Dendritic cell treated with granulocyte-macrophage colony-stimulating factor and Interleukin-4, amounts not matched to agents 40 ng/mL and 50 ng/mL, for 4 days (primary cell): ENCODE results near the gene SALL1.

Experiments used
- H3K27ac Mint-ChIP-seq: one replicate; pipeline ENCODE4 v1.8.0; 2022; ENCODE audit warnings: mild to moderate bottlenecking, mixed read lengths
- H3K27me3 Mint-ChIP-seq: one replicate; pipeline ENCODE4 v1.8.0; 2022; ENCODE audit warnings: mild to moderate bottlenecking, mixed read lengths
- H3K36me3 Mint-ChIP-seq: one replicate; pipeline ENCODE4 v1.8.0; 2022; ENCODE audit warnings: low read depth, mixed read lengths
- H3K4me1 Mint-ChIP-seq: one replicate; pipeline ENCODE4 v1.8.0; 2022; ENCODE audit warnings: low read depth, mixed read lengths
- H3K4me3 Mint-ChIP-seq: one replicate; pipeline ENCODE4 v1.8.0; 2022; ENCODE audit warnings: mild to moderate bottlenecking, moderate library complexity, mixed read lengths
- H3K9me3 Mint-ChIP-seq: one replicate; pipeline ENCODE4 v1.8.0; 2022; ENCODE audit warnings: mixed read lengths
- intact Hi-C: fragments of 100-400 bp; cut with micrococcal nuclease; formaldehyde crosslinking; loops from one replicate; pipeline ENCODE4 v1.15.0; 2022

The SALL1 gene

DNA sequence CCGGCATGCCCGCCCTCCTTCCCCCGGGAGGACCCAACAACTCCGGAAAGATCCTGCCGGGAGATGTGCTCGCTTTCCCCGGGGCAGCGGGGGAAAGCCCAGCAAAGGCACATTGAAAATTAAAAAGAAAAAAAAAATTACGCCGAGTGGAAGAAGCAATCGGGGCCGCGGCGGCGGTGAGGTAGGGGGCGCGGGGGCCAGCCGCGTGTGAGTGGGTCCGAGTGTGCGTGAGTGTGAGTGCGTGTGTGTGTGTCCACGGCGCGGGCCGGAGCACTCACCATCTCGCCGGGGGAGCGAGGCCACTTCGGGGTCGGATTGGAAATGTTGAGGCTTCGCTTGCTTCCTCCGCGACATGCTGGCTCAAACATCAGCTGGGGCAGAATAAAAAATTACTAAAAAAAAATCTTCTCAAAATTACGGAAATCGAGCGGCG lies at the start of gene SALL1:
SALL1 (minus strand) TSS at position 383 of the 433 bp plus-strand sequence; CDS start at position 354, 29 bp downstream.
- no peak within 1 kb of the TSS for H3K27ac Mint-ChIP-seq
- H3K4me3 Mint-ChIP-seq, result no peak within 1 kb of the TSS
- no peaks in the 10 kb centered on the region for H3K36me3 Mint-ChIP-seq
- no peaks in the 10 kb centered on the region for H3K9me3 Mint-ChIP-seq
- peaks cover 6% of the 10 kb centered on the region for H3K4me1 Mint-ChIP-seq
- intact Hi-C loops, result no loop called here
- H3K27me3 Mint-ChIP-seq, result peaks cover 87% of the 10 kb centered on the region

DNA sequence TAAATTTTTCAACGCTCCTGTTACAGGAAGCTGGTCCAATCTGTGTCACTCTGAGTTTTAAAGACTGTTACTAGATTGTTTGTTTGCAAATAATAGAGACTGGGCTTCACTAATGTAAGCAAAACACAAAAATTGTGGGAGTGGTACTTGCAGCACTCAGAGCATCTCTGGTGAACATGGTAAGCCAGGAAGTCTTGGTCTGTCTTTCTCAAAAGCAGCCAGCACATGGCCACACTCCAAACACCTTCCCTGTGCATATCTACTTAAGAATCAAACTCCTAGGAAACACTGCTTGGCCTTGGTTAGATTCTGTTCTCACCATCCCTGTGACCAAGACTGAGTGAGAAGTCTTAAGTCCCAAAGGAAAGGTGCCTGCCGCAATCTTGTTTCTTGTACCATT lies 49.7 kb upstream of the SALL1 start:
- intact Hi-C loops, result no loop called here
- Mint-ChIP-seq H3K4me1 (no peaks in the 10 kb centered on the region), H3K4me3 (no peak overlapping the region), H3K27ac (no peak overlapping the region), H3K9me3 (peaks cover 18% of the 10 kb centered on the region), H3K27me3 (no peaks in the 10 kb centered on the region), H3K36me3 (no peaks in the 10 kb centered on the region)

DNA sequence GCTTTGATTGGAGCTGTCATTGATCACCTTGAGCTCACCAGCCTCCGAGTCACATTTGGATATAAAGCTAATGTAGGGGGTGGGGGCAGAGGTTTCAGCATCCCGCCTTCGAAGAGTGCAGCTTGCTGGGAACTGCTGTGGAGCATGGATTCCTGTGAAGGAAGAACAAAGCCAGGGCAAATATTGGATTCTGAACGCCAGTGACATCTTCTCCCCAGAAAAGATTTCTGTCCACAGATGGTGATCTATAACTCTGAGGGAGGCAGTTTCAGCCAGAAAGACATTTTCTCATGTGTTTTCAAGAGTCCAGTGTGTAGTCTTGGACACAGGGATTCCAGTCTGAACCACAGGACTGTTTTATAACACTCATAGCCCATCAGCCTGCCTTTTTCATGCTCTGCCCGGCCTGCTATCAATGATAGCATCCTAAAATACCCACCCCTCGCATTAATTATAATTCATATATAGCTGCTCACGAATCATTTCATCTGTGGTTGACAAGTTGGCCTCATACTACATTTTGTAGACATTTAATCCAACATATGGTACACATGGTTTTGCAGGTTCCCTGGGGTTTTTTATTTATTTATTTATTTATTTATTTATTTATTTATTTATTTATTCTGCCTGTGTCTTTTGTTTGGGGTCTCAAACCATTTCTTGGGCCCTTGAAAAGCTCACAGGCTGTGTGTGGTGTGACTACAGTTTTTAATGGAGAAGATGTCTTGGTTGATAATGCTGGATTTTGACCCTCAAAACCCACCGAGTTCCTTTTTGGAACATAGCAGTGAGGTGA lies 47.1 kb upstream of the SALL1 start:
- Mint-ChIP-seq H3K27me3 (no peaks in the 10 kb centered on the region), H3K36me3 (no peaks in the 10 kb centered on the region), H3K4me3 (no peak overlapping the region), H3K27ac (no peak overlapping the region), H3K4me1 (no peaks in the 10 kb centered on the region), H3K9me3 (peaks cover 18% of the 10 kb centered on the region)
- intact Hi-C loops, result no loop called here

DNA sequence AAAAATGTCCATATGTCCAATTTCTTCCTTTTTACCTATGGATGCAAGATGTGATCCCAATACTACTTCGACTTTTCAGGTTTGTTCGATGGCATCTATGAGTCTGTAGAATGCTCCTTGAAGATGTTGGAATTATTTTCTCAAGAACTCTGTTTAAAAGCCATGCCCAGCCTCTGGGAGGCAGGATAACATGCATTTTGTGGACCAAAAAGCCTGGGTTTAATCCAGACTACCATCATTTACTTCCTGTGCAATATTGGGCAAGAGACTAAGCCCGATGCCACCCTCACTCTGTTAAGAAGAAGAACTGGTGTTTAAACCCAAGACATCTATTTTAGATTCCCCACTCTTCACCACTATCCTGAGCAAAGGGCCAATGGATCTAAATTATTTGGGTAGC lies 42.8 kb upstream of the SALL1 start:
- Mint-ChIP-seq H3K36me3 (no peaks in the 10 kb centered on the region), H3K9me3 (no peaks in the 10 kb centered on the region), H3K27ac (no peak overlapping the region), H3K4me3 (no peak overlapping the region), H3K4me1 (no peaks in the 10 kb centered on the region), H3K27me3 (no peaks in the 10 kb centered on the region)
- intact Hi-C loops, result no loop called here

DNA sequence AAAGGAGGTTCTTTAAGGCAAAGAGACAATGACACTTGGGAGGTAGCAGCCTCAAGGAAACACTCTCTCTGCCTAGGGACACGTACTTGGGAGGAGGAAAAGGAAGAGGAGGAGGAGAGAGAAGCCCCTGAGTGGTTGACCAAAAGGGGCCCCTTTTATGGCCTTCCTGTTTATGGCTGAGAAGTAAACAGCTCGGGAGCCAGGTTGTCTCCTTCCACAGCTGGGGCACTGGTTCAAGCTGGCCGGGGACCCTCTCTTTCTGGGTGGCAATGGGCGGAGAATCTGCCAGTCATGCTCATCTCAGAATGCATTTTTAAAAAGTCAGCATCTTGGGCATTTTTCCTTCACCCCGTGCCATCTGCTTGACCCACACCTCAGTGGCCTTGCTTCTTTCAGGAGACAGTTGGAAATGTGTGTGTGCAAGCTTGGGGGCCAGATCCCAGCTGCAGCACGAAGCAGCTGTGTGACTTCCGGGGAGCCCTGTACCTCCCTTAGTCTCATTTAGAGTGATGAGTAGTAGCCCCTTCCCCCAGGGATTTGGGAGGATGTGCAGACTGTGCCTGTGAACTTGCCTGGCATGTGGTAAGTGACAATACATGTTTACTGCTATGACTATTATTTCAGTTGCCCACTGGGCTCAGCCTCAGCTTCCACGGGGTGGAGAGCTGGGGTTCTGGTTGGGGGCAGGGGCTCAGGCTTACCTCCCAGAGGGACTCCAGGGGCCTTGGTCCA lies 33.8 kb upstream of the SALL1 start:
- Mint-ChIP-seq H3K9me3 (no peaks in the 10 kb centered on the region), H3K27me3 (peaks cover 9% of the 10 kb centered on the region), H3K4me1 (no peaks in the 10 kb centered on the region), H3K27ac (no peak overlapping the region), H3K36me3 (no peaks in the 10 kb centered on the region), H3K4me3 (no peak overlapping the region)
- intact Hi-C loops, result no loop called here

DNA sequence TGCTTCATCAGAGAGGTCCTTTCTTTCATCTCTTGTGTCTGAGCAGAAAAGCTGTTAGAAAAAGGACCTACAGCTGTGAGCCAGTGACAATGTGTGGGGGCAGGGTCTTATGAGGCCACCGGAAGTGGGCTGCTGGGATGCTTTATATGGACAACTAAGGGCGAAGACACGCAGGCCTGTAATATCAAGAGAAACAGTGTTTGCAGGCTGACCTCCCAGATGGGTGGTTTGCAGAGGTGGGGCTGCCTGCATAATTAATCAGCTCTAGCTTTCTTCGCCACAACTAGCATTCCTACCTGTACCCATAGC lies 30.4 kb upstream of the SALL1 start:
- Mint-ChIP-seq H3K27ac (no peak overlapping the region), H3K36me3 (no peaks in the 10 kb centered on the region), H3K4me3 (no peak overlapping the region), H3K9me3 (no peaks in the 10 kb centered on the region), H3K4me1 (no peaks in the 10 kb centered on the region), H3K27me3 (peaks cover 8% of the 10 kb centered on the region)
- intact Hi-C loops, result no loop called here

DNA sequence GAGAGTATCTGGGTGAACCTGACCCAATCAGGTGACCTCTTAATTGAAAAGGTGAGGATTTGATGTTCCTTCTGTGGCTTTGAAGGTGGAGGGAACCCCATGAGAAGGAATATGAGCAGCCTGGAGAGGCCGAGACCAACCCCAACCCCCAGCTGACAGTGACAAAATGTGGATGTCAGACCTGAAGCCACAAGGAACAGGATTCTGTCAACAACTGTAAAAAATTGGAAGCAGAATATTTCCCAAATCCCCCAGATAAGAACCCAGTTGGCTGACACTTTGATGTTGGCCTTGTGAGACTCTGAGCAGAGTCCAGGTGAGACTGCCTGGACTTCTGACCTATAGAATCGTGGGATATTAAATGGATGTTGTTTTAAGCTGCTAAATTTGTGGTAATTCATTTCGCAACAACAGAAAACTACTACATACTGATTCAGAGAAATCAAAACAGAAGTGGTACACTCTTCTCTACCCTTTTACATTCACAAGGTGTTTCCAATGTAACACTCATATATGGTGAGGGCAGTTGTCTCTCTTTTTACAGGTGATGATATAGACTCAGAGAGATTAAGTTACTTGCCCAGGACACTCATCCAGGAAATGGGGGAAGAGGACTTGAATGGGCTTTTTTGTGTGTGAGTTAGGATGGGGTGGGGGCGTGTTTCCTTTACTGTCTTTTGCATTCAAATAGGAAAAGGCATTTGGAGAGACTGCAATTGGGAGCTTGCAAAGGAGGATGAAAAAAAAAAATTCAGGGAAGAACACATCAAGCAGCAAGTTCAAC lies 29.8 kb upstream of the SALL1 start:
- H3K4me1 Mint-ChIP-seq, result no peaks in the 10 kb centered on the region
- peaks cover 8% of the 10 kb centered on the region for H3K27me3 Mint-ChIP-seq
- H3K36me3 Mint-ChIP-seq, result no peaks in the 10 kb centered on the region
- H3K27ac Mint-ChIP-seq, result no peak overlapping the region
- H3K9me3 Mint-ChIP-seq, result no peaks in the 10 kb centered on the region
- H3K4me3 Mint-ChIP-seq, result no peak overlapping the region
- intact Hi-C loops, result no loop called here

DNA sequence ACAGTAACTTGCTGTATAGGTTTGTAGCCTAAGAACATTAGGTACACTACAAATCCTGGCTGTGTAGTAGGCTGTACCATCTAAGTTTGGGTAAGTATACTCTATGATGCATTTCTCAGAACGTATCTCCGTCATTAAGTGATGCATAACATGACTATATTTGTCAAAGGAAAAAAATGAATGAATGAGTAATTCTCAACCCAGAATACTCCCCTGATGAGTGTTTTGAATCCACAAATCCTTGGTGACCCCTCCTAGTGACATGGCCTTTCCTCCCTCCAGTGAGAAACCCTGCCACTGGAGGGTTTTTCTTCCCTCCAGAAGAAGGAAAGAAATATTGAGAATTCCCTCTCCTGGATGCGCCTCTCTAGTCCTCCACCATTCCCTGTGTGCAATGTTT lies 24.0 kb upstream of the SALL1 start:
- no peaks in the 10 kb centered on the region for H3K9me3 Mint-ChIP-seq
- H3K27ac Mint-ChIP-seq, result no peak overlapping the region
- H3K36me3 Mint-ChIP-seq, result no peaks in the 10 kb centered on the region
- H3K4me1 Mint-ChIP-seq, result no peaks in the 10 kb centered on the region
- intact Hi-C loops, result no loop called here
- no peaks in the 10 kb centered on the region for H3K27me3 Mint-ChIP-seq
- H3K4me3 Mint-ChIP-seq, result no peak overlapping the region

DNA sequence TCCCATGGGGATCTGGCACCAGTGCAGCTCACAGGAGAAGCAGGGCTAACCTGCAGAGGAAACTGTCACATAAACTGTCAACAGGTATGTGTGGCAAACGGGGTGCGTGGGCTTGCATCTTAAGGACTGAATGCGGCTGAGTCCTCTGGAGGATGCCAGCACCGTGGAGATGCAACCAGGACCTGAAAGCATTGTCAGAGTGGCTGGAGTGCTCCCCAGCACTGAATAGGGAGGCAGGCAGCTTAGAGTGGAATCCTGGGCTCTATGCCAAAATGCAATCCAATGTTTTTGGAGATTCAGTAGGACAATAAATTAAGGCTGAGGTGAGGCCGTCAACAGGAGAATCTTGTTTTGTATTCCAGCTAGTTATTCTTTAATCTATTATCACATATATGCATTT lies 21.3 kb upstream of the SALL1 start:
- Mint-ChIP-seq H3K9me3 (no peaks in the 10 kb centered on the region), H3K27ac (no peak overlapping the region), H3K4me1 (no peaks in the 10 kb centered on the region), H3K4me3 (no peak overlapping the region), H3K27me3 (no peaks in the 10 kb centered on the region), H3K36me3 (no peaks in the 10 kb centered on the region)
- intact Hi-C loops, result no loop called here

DNA sequence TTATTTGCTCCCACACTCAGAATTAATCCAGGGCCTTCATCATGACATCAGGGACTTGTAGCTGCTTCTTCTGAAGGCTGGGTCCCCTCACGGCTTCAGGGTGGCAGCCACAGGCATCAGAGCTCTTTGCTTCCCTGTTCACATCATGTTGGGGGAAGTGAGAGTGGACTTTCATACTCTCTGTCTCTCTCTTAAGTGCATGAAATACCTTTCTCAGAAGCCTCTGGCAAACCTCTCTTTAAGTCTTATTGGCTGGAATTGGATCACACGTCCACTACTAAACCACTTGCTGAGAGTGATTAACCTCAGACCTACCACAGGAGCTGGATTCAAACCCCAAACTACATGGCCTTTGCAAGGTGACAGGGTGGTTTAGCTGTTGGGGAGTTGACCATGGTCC lies 17.7 kb upstream of the SALL1 start:
- intact Hi-C loops, result no loop called here
- no peak overlapping the region for H3K4me3 Mint-ChIP-seq
- no peaks in the 10 kb centered on the region for H3K4me1 Mint-ChIP-seq
- peaks cover 2% of the 10 kb centered on the region for H3K27me3 Mint-ChIP-seq
- H3K36me3 Mint-ChIP-seq, result no peaks in the 10 kb centered on the region
- no peaks in the 10 kb centered on the region for H3K9me3 Mint-ChIP-seq
- no peak overlapping the region for H3K27ac Mint-ChIP-seq

DNA sequence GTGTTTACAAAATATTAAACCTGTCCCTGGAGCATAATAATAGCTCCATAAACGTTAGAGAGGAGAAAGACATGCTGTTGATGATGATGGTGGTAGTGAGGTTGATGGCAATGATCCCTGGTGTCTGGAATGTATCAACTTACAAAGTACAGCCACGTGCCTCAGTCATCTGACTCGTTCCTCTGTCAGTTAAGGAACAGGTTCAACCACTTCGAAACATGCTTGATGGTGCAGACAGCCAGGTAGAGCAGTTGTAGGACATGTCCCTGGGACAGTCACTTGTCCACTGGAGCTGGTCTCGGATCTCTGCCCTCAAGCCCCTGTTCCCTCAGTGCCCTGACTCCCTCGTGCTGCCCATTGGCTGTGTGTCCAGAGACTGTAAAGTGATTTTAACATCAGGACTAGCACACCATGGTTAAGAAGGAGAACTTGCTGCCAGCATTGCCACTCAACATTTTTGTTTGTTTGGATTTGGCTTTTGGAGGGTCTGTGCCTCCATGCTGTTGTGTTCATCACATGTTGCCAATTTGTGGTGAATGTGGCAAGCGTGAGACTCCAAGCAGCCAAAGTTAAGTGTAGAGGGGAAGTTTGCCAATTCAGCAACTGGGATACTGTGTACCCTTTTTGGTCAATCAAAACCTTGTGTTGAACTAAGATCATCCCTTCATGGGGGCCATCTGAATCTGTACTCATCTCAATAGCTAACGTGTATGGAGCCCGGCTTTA lies 16.3 kb upstream of the SALL1 start:
- Mint-ChIP-seq H3K4me1 (no peaks in the 10 kb centered on the region), H3K27me3 (peaks cover 8% of the 10 kb centered on the region), H3K27ac (no peak overlapping the region), H3K4me3 (no peak overlapping the region), H3K9me3 (no peaks in the 10 kb centered on the region), H3K36me3 (no peaks in the 10 kb centered on the region)
- intact Hi-C loops, result no loop called here

DNA sequence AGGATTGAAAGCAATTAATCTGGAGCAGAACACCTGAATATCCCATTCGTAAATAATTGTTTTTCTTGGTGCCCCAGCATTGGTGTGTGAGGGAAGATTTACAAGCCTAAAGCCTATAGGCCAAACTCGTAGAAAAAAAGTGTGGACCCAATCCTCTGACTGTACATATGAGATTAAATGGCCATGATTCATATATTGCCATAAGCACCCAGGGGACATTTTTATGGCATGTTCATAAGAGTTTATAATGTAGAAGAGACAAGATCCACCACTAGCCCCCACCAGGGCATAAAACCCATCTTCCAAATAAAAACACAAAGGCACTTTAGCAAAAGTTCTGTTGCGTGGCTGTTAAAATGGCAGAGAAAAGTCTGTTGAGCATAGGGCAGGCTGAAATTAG lies 15.5 kb upstream of the SALL1 start:
- Mint-ChIP-seq H3K4me1 (no peaks in the 10 kb centered on the region), H3K27ac (no peak overlapping the region), H3K36me3 (no peaks in the 10 kb centered on the region), H3K9me3 (no peaks in the 10 kb centered on the region), H3K27me3 (peaks cover 8% of the 10 kb centered on the region), H3K4me3 (no peak overlapping the region)
- intact Hi-C loops, result no loop called here

DNA sequence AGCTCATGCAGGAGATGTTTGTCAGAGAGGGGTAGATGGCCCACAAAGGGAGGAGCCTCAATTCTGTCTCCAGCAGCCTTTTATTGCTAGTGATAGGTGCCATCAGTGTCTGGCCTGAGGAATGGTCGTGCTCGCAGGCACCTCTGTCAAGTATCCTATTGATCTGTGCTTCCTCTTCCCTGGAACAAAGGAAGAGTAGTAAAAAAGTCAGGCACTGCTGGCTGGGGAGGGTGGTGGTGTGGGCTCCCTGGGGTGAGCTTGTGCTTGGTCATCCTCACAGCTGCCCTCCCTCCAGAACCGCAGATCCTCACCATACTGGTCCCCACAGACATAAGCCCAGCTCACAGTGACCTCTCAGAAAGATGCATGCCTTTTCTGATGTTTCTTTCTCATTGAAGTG lies 15.0 kb upstream of the SALL1 start:
- H3K36me3 Mint-ChIP-seq, result no peaks in the 10 kb centered on the region
- H3K4me3 Mint-ChIP-seq, result no peak overlapping the region
- H3K27me3 Mint-ChIP-seq, result peaks cover 8% of the 10 kb centered on the region
- no peak overlapping the region for H3K27ac Mint-ChIP-seq
- intact Hi-C loops, result no loop called here
- H3K4me1 Mint-ChIP-seq, result no peaks in the 10 kb centered on the region
- no peaks in the 10 kb centered on the region for H3K9me3 Mint-ChIP-seq

DNA sequence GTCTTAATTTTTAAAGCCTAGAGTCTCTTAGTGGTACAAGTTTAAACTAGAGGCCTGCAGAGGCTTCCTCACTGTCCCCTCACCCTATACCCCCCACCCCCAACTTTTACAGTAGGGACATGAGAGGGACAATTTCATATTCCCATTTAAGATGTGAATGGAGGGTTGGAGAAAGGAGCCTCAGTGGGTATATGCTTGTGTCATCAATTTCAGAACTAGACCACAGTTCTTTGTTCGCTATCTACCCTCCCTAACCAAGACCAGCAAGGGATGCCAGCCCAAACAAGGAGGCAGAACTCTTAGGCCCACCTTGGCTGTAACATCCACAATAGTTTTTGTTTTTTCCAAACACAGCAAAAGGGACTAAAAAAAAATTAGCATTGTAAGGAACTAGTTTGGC lies 14.0 kb upstream of the SALL1 start:
- Mint-ChIP-seq H3K9me3 (no peaks in the 10 kb centered on the region), H3K4me1 (no peaks in the 10 kb centered on the region), H3K27ac (no peak overlapping the region), H3K27me3 (peaks cover 8% of the 10 kb centered on the region), H3K4me3 (no peak overlapping the region), H3K36me3 (no peaks in the 10 kb centered on the region)
- intact Hi-C loops, result no loop called here
